ENCODE data around the gene GMEB2.

Gene GMEB2

GRCh38 chr20:63612276-63612931 is 14.5 kb downstream of the GMEB2 start:
- no peak for DNase-seq (ENCODE audit: low spot score)

GRCh38 chr20:63611646-63612045 is 15.3 kb downstream of the GMEB2 start:
- no peak for DNase-seq (ENCODE audit: low spot score)

- no peak for DNase-seq (ENCODE audit: low spot score)
Observed at GRCh38 chr20:63610581-63611435, 16.1 kb downstream of the GMEB2 start.

GRCh38 chr20:63606686-63607085 is 20.2 kb downstream of the GMEB2 start:
- no peak for DNase-seq (ENCODE audit: low spot score)

GRCh38 chr20:63602321-63602720 is 24.6 kb downstream of the GMEB2 start:
- no peak for DNase-seq (ENCODE audit: low spot score)

GRCh38 chr20:63601679-63602078 is 25.2 kb downstream of the GMEB2 start:
- peak; percentile 31 for DNase-seq (ENCODE audit: low spot score)

- no peak for DNase-seq (ENCODE audit: low spot score)
Observed at GRCh38 chr20:63599396-63600050, 27.4 kb downstream of the GMEB2 start.

- no peak for DNase-seq (ENCODE audit: low spot score)
Observed at GRCh38 chr20:63598479-63599395, 28.2 kb downstream of the GMEB2 start.

GRCh38 chr20:63597651-63598478 is 29.0 kb downstream of the GMEB2 start:
- DNase-seq (ENCODE audit: low spot score), result no peak

GRCh38 chr20:63596423-63596822 is 30.5 kb downstream of the GMEB2 start:
- no peak for DNase-seq (ENCODE audit: low spot score)

- no peak for DNase-seq (ENCODE audit: low spot score)
Observed at GRCh38 chr20:63595416-63596127, 31.3 kb downstream of the GMEB2 start.

- DNase-seq (ENCODE audit: low spot score), result no peak
Observed at GRCh38 chr20:63594043-63594561, 32.8 kb downstream of the GMEB2 start.

- DNase-seq (ENCODE audit: low spot score), result no peak
Observed at GRCh38 chr20:63592661-63593060, 34.2 kb downstream of the GMEB2 start.

- DNase-seq (ENCODE audit: low spot score), result no peak
Observed at GRCh38 chr20:63591786-63592355, 35.0 kb downstream of the GMEB2 start.

- no peak for DNase-seq (ENCODE audit: low spot score)
Observed at GRCh38 chr20:63591147-63591533, 35.8 kb downstream of the GMEB2 start.

- no peak for DNase-seq (ENCODE audit: low spot score)
Observed at GRCh38 chr20:63590218-63591146, 36.4 kb downstream of the GMEB2 start.

- no peak for DNase-seq (ENCODE audit: low spot score)
Observed at GRCh38 chr20:63589261-63590217, 37.4 kb downstream of the GMEB2 start.

Data from CD4-positive, alpha-beta T cell treated with Interleukin-15 for 4 hours (primary cell).